HG03575 (cell line): ENCODE measurements around the gene DNAJA4.

Experiments
- ATAC-seq: cut with Tn5 transposase; IDR thresholded peaks from one replicate; pipeline ENCODE4 v1.9.1; 2021; ENCODE audit not compliant: unreplicated experiment, insufficient number of reproducible peaks, low FRiP score; ENCODE audit errors: extremely low read depth

DNAJA4 gene

GRCh38 chr15:78327466-78327865 lies 63.1 kb downstream of the DNAJA4 start:
- no peak for ATAC-seq

DNA sequence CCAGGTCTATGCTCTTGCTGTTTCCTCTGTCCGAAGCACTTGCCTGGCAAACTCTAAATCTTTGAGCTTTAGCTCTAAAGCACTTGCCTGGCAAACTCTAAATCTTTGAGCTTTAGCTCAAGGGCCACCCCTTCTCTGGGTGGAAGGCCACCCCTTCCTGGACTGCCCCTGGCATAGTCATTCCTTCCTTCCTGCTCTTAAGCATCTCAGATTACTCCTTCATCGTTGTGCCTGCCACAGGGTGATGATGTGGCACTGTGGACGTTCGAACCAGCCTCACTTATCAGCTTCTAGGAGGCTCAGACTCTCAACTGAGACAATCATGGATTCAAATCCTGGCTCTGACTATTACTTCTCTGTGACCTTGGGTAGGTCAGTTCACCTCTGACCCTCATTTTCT lies 65.3 kb downstream of the DNAJA4 start:
- ATAC-seq, result no peak
